ENCODE data around the gene ATXN7.

The ATXN7 gene

DNA sequence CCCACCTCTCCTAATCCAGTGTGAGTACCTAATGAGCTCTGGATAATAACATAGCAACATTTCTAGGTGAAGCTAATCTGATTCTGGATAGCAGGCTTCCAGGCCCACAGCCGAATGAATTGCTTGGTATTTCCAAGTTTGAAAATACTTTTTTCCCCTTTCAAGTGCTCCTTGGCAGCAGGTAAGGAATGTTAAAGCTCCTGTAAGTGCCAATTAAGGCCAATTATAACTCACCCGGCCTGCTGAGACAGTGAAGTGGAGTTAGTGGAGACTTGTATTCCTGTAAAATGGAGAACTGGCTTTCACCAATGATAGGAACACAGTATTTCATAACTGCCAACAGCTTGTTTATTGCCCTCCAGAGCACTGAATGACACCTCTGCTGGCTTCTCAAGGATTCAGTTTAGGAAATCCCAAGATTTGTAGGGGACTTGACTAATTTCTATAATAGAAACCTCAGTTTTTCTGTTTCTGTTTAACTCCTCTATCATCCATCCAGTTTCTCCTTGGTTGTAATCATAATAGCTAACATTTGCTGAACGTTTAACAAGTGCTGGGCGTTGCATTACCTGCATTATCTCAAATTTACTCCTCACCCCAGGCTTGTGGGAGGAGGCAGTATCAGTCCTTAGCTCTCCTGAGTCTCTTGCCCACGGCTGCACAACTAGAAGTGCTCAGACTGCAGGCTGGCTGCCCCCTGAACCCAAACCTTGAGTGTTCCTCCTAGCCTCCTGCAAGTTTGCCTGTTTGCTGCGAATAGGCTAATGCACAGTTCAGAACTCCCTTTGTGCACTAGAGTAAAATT, 101.2 kb downstream of the ATXN7 start:
- no peak for DNase-seq

DNA sequence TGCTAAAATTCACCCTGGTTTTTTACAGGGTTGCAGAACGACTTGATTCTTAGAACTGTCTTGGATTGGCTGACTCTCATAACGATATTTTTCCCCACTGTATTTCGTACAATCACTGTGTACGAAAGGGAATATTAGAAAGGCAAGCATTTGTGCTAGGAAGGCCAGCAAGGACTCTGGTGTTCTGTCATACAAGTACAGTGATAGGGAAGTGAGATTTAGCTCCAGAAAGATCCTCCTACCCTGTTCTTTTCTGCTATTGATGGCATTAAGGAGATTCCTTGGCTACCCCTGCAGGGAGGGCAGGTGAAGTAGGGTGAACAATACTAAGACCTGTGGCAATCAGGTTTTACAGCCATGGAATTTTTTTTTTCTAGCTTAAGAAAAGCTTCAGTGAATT, 102.3 kb downstream of the ATXN7 start:
- no peak for DNase-seq

DNA sequence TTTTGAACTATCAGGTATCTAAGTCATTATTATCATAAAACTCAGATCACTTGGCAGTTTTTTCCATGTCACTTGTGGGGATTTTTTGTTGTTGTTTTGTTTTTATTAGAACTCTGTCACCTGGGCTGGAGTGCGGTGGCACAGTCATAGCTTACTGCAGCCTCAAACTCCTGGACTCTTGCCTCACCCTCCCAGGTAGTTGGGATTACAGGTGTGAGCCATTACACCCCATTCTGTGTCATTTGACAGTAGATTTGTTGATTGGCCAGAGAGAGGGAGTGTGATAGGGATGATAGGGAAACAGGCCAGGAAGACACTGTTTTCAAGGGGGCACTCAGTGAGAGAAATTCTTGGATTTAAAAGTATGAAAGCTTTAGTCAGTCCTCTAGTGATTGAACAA, 103.2 kb downstream of the ATXN7 start:
- DNase-seq, result no peak

DNA sequence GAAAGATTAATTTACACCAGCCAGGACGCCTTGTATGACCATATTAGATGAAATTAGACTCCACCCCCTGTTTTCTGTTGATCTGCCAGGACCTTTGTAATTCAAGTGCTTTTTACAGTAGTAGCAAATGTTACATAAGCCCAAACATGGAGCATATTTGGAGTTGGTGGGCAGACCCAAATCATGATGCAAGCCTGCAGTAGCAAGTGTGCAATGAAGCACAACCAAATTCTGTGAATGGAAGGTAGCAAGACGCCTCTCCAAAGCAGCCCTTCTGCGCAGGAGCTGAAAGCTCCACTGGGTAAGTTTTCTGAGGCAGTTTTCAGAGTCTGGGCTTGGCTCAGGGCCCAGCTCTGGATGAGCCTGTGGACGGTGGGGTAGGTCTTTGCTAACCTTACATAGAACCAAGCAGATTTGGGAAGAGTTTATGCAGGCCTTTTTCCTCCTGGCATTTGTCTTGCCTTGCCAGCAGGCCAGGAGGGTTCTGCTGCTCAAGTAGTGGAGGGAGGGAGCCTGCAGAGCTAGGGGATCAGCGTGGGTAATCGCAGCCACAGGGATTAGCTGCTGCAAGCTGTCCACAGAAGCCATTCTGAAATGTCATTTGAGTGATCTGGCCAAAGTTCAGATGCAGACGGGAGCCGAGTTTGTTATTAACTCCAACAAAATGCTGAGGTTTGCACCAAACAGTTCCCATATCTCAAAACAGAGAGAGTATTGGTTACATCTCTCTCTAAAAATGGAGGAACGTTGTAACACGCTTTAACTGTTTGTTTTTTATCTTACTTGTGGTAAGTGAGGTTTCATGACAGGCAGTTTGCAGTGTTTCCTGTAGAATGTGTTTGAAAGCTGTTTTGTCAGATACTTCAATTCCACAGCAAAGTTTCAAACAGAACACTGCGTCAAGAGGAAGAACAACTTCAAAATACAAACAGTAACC, 104.3 kb downstream of the ATXN7 start:
- peak; percentile 19 for DNase-seq

DNA sequence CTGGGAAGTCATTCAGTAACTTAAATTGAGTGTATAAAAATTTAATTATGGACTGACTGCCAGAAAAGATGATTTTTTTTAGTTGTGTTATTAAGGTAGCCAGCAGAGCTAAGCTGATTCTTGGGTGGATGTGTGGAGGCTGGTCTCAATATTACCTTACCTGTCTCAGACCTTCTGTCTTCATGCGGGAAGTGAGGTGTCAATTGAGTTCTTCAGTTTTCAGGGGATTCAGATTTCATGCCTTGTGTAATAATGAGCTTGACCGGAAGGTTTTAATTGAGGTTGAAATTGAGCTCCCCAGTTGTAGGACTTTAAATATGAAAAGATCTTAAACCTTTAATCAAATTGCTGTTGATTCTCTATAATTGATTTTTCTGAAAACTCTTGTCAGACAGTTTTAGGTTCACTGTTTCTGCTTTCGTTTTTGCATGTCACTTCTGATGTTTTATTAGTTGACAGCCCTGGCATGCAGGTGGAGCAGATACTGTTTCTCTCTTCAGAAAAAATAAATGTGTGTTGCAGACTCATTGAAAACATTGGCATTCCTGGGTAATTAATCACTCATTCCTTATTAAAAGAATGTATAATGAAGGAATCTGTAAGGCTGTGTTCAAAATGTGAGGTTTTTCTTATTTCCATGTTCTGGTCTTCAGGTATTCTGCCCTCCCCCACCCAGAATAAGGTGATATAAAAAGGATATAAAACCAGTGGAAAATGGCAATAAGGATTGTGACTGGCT, 105.1 kb downstream of the ATXN7 start:
- DNase-seq, result no peak

DNA sequence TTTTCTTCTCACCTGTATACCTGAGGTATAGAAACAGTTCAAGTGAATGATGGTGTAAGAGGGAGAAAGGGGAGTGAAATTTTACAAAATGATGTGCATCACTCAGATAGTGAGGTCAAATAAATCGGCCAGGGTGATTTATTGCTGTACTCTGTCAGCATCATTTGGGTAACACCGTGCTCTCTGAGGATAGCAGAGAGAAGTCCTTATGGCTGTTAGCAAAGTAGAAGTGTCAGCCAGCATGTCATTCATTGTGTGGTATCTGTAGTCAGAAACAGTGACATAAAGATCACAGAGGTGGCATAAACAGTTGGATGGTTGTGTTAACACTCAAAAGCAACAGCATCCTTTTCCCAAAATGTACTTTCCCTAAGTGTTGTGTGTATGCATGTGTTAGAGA, 106.2 kb downstream of the ATXN7 start:
- DNase-seq, result no peak

DNA sequence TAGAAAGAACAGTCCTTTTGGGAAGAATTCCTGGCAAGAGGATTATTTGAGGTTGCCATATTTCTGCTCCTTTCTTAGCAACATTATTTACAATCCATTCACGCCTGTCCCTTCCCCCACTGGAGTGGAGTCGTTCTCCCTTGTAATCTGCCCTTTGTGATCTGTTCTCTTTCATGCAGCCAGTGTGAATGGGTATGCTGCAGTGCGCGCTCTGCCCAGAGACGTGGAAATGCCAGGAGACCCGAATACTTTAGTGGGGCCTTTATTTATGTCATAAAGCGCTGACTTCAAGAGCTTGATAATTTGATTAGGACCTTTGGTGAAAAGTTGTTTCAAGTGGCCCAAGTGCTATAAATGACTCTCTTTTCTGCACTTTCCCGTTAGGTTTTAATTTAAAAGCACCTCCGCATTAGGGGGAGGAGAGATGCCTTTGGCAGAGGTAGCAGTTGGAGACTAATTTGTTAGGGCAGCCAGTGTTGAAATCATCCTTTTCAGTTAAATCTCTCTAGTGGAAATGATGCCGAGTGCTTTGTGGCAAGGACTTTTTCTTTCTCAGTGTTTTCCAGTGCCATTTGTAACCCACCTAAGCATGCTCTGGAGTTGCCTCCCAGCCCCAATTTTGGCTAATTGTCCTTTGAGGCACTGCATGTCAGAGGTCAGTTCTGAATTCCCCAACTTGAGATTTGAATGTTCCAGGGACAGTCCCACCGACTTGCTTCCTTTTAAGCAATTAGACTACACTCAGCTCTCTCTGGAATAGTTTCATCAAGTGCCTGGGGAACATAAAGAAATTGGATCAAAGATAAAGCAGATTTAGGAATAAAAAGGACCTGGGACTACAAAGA, 107.2 kb downstream of the ATXN7 start:
- no peak for DNase-seq

DNA sequence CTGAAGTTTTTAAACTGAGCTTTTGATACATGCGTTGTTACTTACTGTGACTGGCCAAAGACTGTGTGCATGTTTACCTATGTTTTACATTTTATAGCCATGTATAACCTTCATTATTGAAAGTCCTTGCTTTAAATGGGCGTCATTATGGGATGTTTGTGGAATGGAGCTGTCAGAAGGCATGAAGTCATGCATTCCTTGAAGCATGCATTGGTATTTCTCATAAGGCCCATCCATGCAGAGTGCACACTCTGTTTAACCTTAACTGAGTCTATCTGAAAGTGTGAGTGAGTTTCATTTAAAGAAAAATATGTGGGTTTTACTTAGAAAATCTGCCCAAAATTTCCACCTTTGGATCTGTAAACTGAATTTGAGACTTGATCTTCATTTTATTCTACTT, 108.5 kb downstream of the ATXN7 start:
- no peak for DNase-seq

DNA sequence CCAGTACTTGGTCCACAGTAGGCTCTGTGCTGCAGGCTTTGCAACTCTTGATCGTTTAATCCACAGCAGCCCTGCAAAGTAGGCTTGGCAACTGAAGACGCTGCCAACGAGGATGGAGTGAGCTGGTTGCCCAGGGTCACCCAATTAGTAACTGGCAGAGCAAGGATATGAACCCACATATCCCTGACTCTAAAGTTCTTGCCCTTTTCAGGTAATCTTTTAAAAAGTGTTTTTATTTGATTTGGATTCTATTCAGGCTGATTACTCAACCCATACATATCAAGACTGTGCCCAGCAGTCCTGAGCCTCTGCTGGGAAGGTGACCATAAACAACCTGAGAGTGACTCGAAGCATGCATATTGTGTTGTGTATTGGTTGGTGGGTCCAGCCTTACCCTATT, 109.3 kb downstream of the ATXN7 start:
- no peak for DNase-seq

DNA sequence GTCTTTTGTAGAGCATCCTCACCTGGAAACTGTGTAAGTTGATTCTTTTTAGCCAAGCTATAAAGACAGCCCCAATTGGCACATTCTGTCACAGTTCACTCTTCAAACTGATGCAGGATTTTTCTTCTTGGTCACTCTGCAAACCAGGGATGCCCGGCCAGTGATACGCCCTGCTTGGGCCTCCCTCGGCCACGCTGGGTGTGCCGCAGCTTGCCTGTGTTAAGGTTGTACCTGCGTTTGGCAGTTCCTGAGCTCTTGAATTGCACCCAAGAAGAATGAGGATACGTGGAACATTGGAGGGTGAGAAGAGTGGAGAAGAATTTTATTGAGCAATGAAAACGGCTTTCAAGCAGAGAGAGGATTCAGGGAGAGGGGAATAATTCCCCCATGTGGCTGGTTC, 109.7 kb downstream of the ATXN7 start:
- no peak for DNase-seq

DNA sequence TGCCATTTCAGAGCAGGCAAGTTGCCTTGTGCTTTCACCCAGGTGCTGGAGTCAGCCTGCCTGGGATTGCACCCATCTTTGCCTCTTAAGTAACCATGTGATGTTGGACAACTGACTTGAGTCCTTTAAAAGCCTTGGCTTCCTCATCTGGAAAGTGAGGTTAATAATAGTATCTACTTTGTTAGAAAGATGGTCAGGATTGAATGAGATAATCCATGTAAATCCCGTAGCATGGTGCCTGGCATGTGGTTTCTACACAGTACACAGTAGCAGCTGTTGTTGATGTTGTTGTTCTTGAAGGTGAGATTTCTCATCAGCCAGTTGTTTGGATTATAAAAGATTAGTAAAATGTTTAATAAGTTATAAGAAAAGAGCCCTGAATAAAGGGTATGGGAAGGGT, 110.8 kb downstream of the ATXN7 start:
- no peak for DNase-seq

DNA sequence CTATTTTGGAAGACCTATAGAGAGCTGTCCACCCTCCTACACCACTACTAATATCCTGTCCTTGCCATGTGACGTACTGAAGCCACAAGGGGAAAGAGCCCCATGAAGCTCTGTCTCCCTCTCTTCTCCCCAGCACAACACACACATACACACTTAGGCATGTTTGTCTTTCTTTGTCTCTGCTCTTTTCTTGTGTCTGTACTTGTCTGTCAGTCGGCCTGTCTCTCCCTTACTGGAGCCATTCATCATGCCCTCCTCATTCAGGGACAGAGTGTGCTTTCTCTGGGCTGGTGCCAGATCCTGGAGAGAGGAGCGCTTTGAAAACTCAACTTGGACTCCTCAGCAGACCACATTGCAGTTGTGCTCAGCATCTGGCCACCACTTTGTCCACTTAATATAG, 112.1 kb downstream of the ATXN7 start:
- no peak for DNase-seq

DNA sequence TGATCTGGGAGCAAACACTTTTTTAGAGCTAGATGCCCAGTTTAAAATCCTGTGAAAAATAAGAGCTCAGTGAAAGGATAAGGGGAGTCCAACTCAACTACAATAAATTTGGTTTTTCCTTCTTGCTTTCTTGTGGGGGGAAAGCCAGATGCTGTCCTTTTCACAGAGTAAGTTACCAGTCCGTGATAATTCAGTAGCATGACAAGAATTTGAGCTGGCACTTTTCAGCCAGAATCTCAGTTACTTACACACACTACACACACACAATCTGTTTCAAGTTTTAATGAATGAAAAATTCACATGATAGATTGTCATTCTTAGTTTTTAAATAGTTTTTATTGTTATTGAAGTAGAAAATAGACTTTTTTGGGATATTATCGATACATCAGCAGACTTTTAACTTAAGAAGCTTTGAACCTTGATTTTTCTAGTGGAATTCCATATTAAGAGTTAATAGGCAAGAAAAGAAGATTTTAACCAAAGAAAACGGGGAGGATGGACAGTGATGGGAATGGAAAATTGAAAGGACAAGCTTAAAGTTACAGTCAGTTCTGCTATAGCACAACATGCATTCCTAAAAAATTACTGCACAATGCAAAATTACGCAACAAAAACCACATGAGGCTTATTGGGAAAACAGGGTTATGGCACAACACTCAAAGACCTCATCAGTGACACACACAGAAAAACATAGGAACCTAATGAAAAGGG, 112.6 kb downstream of the ATXN7 start:
- DNase-seq, result no peak

DNA sequence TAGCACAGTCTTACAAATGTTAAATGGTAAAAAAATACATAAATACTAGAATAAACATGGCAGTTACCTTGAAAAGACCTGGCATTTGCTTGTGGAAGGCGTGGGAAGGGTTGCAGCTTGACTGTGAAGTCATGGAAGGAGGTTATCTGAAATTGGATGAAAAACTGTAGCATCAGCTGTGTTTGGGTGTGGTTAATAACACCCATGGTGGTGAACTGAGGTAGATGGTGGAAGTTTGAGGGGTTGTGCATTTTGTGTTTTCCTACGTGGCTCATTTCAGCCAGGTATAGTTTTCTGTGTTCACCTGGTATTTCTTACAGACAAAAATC, 113.2 kb downstream of the ATXN7 start:
- DNase-seq, result no peak

DNA sequence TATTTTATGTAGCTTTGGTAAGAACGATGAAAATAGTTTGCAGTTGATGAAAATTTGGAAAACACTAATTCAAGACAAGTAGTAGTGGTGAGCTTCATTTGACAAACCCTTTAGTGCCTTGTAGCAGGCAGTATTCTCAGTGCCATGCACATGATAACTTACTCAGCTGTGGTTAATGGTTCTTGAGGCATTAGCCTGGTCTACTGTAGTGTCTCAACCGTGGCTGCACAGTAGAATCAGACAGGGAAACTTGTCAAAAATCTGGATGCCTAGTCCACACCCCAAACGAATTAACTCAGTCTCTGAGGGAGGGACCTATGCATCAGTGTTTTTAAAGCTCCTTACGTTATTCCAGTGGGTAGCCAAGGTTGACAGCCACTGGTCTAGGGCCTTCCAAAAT, 114.2 kb downstream of the ATXN7 start:
- no peak for DNase-seq

DNA sequence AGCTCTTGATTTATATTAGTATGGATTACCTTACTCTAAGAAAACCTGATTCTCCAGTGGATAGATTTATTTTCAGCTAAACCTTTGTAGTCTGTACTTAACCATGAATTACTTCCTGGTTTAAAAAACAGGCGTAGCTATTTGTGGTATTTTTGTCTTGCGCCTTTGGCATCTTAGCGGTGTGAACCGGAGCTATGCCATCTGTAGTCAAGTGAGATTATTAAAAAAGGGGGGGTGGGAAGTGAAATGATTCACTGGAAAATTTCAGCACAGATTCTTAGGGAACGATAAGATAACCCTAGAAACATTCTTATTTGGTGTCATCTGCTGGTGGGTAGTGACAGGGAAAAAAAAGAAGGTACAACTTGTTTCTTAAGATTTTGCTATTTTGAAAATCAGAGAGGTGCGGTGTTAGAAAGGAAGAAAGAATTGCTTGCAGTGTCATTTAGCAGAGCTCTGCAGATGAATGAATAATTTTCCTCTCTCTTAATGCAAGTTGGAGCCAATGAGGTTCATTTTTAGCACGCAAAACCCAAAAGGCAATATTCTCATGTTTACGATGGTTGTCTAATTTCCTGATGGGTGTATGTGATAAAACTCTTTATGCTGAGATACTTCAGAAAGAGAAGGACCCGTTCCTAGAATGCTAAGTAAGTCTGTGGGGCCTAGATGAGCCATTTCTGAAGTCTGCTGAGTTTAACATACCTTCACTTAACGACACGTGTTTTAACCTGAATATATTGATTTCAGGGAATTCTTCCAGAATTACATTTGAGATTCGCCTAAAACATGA, 115.6 kb downstream of the ATXN7 start:
- no peak for DNase-seq

DNA sequence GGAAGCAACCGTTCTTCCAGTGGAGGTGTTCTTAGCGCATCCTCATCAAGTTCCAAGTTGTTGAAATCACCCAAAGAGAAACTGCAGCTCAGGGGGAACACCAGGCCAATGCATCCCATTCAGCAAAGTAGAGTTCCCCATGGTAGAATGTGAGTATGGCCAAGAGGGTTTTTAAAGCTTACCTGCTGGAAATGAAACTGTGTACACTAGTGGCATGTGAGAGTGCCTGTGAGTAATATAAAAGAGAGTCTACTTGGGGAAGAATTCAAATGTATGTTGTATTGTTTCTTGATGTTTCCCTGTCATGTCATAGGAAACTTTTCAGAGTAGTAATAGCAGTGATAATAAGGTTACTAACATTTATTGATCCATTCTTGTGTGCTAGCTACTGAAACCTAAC, 116.4 kb downstream of the ATXN7 start:
- DNase-seq, result no peak

DNA sequence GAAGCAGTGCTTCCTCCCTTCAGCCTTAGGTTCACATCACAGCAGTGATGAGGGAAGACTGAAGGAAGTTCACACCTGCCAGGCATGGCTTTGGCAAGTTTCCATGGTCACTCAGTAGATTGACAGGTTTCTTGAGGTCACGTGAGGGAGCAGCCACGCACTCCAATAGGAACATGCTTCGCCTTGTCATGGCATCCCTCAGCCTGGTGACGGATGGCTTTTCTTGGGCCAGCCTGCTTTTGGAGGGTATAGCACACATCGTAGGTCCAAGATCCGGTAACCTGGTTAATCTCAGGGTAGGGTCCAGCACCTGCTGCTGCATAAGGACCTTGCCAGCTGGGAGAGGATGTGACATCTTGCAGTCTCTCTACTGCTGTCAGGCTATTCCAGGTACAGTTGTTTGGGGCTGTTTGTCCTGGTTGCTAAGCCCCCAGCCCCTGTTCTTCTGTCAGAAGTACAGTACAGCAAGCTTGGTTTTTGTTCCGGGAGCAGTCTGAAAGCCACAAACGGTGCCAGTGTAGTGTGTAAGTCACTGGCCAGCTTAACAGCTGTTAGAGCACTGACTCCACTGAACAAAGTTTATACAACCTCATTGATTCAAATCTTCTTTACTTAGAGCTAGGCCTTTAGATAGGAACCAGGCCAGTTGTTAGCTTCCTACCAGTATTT, 117.3 kb downstream of the ATXN7 start:
- no peak for DNase-seq

DNA sequence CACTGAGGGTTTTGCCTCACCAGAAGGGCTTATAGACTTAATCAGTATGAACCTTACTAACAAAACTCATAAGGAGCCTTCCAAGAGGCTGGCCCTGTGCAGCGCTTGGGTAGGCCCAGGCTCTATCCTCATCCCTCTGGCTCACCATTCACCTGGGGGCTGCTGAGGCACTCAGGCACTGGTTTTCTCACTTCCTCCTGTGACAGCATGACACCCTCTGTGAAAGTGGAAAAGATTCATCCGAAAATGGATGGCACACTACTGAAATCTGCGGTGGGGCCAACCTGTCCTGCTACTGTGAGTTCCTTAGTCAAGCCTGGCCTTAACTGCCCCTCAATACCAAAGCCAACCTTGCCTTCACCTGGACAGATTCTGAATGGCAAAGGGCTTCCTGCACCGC, 118.3 kb downstream of the ATXN7 start:
- no peak for DNase-seq

DNA sequence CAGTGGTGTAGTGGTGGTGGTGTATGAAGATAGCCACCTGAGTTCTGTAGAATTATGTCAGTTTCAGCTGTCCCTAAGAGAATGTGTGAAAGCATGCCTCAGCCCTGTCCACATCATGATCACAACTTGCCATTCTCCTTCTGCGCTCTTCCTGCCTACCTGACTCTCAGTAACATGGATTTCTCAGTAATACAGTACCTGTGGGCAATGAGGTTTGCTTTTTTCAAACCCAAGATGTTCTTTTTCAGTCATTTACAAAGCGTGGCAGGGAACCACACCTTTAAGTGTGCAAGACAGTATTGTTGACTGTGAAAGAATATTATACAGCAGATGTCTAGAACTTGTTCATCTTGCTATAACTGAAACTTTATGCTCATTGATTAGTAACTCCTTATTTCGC, 120.7 kb downstream of the ATXN7 start:
- no peak for DNase-seq

DNA sequence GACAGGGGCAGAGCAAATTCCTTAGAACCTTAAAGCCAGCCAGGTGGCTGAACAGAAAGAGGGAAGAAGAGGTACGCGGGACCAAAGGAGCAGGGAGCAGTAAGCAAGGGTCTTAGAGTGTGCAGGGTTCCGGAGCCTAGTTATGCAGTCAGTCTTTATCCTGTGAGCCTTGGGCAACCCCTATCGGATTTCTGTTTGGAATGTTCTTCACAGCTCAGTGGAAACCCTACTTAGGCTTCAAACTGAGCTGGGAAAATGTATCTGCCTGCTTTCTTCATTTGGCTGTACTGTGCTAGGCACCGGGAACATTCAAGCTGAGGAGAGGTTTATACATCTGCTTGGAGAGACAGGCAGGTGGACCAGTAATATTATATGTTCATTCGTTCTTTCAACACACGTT, 122.5 kb downstream of the ATXN7 start:
- no peak for DNase-seq

Data from KG1 (cell line).